Adrenal gland (tissue), 12 donors: ENCODE data around the gene NAA40. TPM values are rescaled to one million over a fixed set of nuclear protein-coding genes. Genes with fewer than 3 reads are reported as not detected.

Source experiments
- DNase-seq, 7 donors: peaks; one replicate each; pipeline ENCODE4 v3.0.0-alpha.2; 2019 to 2020
- H3K27ac ChIP-seq, 5 donors: fragments of 200-600 bp; sonication (generic) in 4 of 5; 1 replicate in 3 of 5; 2 replicates in 2 of 5; pipeline versions ENCODE4 v1.5.1 to v1.8.0; 2016 to 2020; ENCODE audit warnings: mild to moderate bottlenecking in 1 of 5
- H3K27me3 ChIP-seq: fragments of 200-600 bp; 2 replicates; pipeline ENCODE4 v1.8.0; 2021
- H3K36me3 ChIP-seq, 2 donors: fragments of 200-600 bp; replicated peaks in 1 of 2; 1 replicate in 1 of 2; 2 replicates in 1 of 2; pipeline versions ENCODE4 v1.5.1 to v1.8.0; 2018 to 2022
- H3K4me1 ChIP-seq, 2 donors: fragments of 200-600 bp; replicated peaks in 1 of 2; 1 replicate in 1 of 2; 2 replicates in 1 of 2; pipeline versions ENCODE4 v1.5.1 to v1.8.0; 2018 to 2021
- H3K4me3 ChIP-seq, 4 donors: fragments of 200-600 bp; sonication (generic) in 3 of 4; one replicate each; pipeline ENCODE4 v1.5.1; 2016 to 2018
- H3K9me3 ChIP-seq, 3 donors: fragments of 200-600 bp; sonication (generic) in 1 of 3; replicated peaks in 1 of 3; 1 replicate in 2 of 3; 2 replicates in 1 of 3; pipeline versions ENCODE4 v1.5.1 to v1.8.0; 2016 to 2021
- POLR2A ChIP-seq, 2 donors: fragments of 450-650 bp; IDR thresholded peaks; one replicate each; pipeline ENCODE4 v1.6.1; 2017; ENCODE audit warnings: antibody characterized with exemption in 2 of 2, mild to moderate bottlenecking in 2 of 2, moderate library complexity in 1 of 2
- WGBS, 4 donors: extraction: QIAGEN DNeasy Blood & Tissue Kit in 2 of 4; methylation state at CpG; one replicate each; pipeline versions ENCODE4 v1.1.5 to v1.1.7; 2013 to 2017; 5-methylcytosine and 5-hydroxymethylcytosine counted together
- intact Hi-C, 2 donors: fragments of 100-400 bp; cut with DNase I; formaldehyde crosslinking; loops; one replicate each; pipeline versions ENCODE4 v1.14.1 to v1.15.0; 2022 to 2023
- polyA plus RNA-seq, 3 donors: library from polyadenylated mRNA; stranded (reverse); fragments of 200-250 nt in 2 of 3; fragments of 350-450 nt in 1 of 3; fragmentation: Illumina TruSeq in 1 of 3; extraction: RNeasy Lipid Tissue Mini Kit (QIAGEN cat#74804) in 1 of 3; gene quantifications; one replicate each; pipeline ENCODE4 v1.2.3, GENCODE V29; 2013 to 2014
- total RNA-seq, 9 donors: library from RNA; depleted of rRNA in 4 of 9; stranded (reverse); fragments of >200 nt in 4 of 9; fragments of 120-200 nt in 1 of 9; fragmentation: NEBNext Ultra II Directional in 1 of 9; extraction: Animal tissue kit (Norgen Biotek cat#: 25700) in 1 of 9; gene quantifications; one replicate each; pipeline versions ENCODE4 v1.1.0 to v1.2.4, GENCODE V29; 2013 to 2023
- TF ChIP-seq, protein P1 (sequence below), 6 experiments: fragments of 450-650 bp in 4 of 6; fragments of 200-600 bp in 2 of 6; sonication (generic) in 1 of 6; IDR thresholded peaks; 1 replicate in 5 of 6; 2 replicates in 1 of 6; pipeline versions ENCODE4 v1.5.1 to v1.8.0; 2016 to 2021; ENCODE audit warnings: antibody characterized with exemption in 6 of 6, mild to moderate bottlenecking in 2 of 6, moderate library complexity in 1 of 6
- donor health status: healthy with polysubstance abuse.
- donor health status: Bipolar disorder and iron deficiency.
- donor health status: DM: yes; HTN: yes; CAD: no.
- donor health status: DM: no; HTN: no; CAD: no.
- donor health status: DM: no; HTN: no; CAD: no.
- donor health status: DM: yes; HTN: yes; CAD: no.

NAA40 gene
- total and polyA plus RNA-seq, 12 donors = 11.6 to 61.3 (median 20.0) TPM

DNA sequence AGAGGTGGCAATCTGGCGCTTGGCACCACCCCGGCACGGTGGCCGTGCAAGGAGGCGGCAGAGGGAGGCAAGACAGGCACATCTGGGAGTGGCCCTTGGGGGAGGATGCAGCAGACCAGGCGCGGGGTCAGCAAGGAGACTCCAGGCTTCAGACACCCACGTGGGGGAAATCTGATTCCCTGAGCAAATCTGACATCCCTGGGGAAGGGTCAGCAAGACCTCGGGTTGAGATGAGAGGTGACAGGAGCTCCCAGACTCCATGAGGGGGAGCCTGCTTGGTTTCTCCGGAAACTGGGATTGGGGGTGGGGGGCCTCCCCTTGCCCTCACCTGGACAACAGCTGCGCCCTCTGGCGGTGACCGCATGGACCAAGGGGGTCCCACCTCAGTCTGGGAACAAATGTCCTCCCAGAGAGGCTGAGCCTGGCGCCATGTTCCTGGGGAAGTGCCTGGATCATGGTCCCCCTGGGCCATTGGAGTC is 17.8 kb upstream of the NAA40 start:
- H3K27ac ChIP-seq = no peak overlapping the region
- no peaks in the 10 kb centered on the region for H3K36me3 ChIP-seq
- H3K9me3 ChIP-seq = no peaks in the 10 kb centered on the region
- DNase-seq = no peak
- intact Hi-C loops = no loop called here
- H3K4me1 ChIP-seq = peaks cover 20 to 41% of the 10 kb centered on the region in 2 donors
- TF ChIP-seq, protein P1, sequence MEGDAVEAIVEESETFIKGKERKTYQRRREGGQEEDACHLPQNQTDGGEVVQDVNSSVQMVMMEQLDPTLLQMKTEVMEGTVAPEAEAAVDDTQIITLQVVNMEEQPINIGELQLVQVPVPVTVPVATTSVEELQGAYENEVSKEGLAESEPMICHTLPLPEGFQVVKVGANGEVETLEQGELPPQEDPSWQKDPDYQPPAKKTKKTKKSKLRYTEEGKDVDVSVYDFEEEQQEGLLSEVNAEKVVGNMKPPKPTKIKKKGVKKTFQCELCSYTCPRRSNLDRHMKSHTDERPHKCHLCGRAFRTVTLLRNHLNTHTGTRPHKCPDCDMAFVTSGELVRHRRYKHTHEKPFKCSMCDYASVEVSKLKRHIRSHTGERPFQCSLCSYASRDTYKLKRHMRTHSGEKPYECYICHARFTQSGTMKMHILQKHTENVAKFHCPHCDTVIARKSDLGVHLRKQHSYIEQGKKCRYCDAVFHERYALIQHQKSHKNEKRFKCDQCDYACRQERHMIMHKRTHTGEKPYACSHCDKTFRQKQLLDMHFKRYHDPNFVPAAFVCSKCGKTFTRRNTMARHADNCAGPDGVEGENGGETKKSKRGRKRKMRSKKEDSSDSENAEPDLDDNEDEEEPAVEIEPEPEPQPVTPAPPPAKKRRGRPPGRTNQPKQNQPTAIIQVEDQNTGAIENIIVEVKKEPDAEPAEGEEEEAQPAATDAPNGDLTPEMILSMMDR (IDR thresholded peaks at IDR 0.05) = peak in 4 of 6 experiments; percentile 15 to 35 (median 29)
- no peak for TF ChIP-seq POLR2A (IDR thresholded peaks at IDR 0.05)
- WGBS, 4 donors = 57 to 76% (median 67%) methylated on average over 4 to 14 of the region's 14 CpGs
- no peaks in the 10 kb centered on the region for H3K27me3 ChIP-seq
- H3K4me3 ChIP-seq = no peak overlapping the region

DNA sequence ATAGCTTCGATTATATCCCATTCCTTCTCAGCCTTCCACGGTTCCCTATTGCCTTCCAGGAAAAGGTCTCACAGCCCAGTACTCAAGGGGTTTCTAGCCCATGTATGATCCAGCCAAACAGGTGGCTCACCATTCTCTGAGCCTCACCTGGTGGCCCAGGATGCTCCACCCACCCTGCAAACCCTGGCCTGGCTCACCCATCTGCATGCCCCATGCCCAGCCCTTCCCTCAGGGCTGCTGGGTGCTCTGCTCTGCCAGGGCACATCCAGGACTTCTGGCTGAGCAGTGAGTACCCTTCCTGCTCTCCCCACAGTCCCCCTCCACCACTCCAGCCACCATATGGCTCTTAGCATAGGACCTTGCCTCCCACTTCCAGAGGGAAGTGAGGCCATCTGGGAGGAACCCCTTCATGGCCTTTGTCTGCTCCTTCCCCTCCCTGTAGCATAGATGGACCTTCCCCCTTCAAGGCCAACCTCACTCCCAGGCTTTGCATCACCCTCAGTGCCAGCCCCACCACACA is 16.1 kb upstream of the NAA40 start:
- intact Hi-C loops = no loop called here
- peaks cover 6 to 26% of the 10 kb centered on the region in 2 donors for H3K4me1 ChIP-seq
- H3K4me3 ChIP-seq = no peak overlapping the region
- TF ChIP-seq, protein P1 (IDR thresholded peaks at IDR 0.05) = no peak
- no peak for TF ChIP-seq POLR2A (IDR thresholded peaks at IDR 0.05)
- no peak overlapping the region for H3K27ac ChIP-seq
- no peaks in the 10 kb centered on the region for H3K36me3 ChIP-seq
- WGBS, 4 donors = 86 to 100% (median 94%) methylated on average over 2 of the region's 2 CpGs
- no peaks in the 10 kb centered on the region for H3K9me3 ChIP-seq
- no peaks in the 10 kb centered on the region for H3K27me3 ChIP-seq
- DNase-seq = no peak

DNA sequence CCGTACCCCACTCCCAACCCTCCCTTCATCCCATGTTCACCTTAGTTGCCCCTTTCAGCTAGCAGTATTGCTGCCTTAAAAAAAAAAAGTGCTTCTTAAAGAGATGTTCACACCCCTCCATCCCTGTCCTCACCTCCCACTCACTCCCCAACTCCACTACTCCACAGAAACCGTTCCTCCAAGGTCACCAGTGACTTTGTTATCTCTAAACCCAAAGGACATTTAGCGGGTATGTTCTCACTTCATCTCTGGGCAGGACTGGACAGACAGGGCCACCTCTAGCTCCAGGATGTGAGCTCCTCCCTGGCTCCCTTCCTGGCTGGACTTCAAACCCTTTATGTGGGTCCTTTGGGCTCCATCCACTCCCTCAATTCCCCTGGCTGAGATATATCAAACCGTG is 15.5 kb upstream of the NAA40 start:
- Histone ChIP-seq H3K36me3 (no peaks in the 10 kb centered on the region), H3K4me1 (peaks cover under 1 to 21% of the 10 kb centered on the region in 2 donors), H3K4me3 (no peak overlapping the region), H3K9me3 (no peaks in the 10 kb centered on the region), H3K27me3 (no peaks in the 10 kb centered on the region), H3K27ac (no peak overlapping the region)
- 45 to 48% (median 46%) methylated on average over 4 of the region's 4 CpGs for WGBS, 4 donors
- TF ChIP-seq, protein P1 (IDR thresholded peaks at IDR 0.05) = no peak
- no peak for TF ChIP-seq POLR2A (IDR thresholded peaks at IDR 0.05)
- no peak for DNase-seq
- intact Hi-C loops = no loop called here

DNA sequence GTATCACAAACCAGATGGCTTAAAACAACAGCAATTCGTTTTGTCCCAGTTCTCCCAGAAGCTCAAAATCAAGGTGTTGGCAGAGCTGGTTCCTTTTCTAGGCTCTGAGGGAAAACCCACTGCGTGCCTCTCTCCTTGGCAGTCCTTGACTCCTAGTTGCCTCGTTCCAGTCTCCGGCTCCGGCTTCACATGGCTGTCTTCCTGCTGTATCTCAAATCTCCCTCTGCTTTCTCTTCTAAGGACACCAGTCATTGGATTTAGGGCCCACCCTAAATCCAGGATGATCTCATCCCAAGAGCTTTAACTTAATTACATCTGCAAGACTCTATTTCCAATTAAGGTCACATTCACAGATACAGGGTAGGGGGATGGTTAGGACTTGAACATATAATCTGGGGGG is 9.2 kb upstream of the NAA40 start:
- no peak for DNase-seq
- H3K27me3 ChIP-seq = no peaks in the 10 kb centered on the region
- TF ChIP-seq POLR2A (IDR thresholded peaks at IDR 0.05) = no peak
- TF ChIP-seq, protein P1 (IDR thresholded peaks at IDR 0.05) = no peak
- no peaks in the 10 kb centered on the region for H3K9me3 ChIP-seq
- H3K4me1 ChIP-seq = no peaks in the 10 kb centered on the region
- intact Hi-C loops = no loop called here
- no peaks in the 10 kb centered on the region for H3K36me3 ChIP-seq
- no peak overlapping the region for H3K4me3 ChIP-seq
- H3K27ac ChIP-seq = no peak overlapping the region
- WGBS, 4 donors = 59 to 93% (median 88%) methylated on average over 5 of the region's 5 CpGs
